GM23338 (cell line): ENCODE measurements around the gene RRAS.

Source experiments
- CREB1 ChIP-seq: fragments of 250-450 bp; sonication (Bioruptor Pico); IDR thresholded peaks from 2 replicates; pipeline ENCODE4 v1.5.0; 2020; ENCODE audit warnings: low read depth, mild to moderate bottlenecking, moderate library complexity
- CTCF ChIP-seq, 2 experiments: fragments of 200-600 bp in 1 of 2; sonication (generic) in 1 of 2; conservative IDR thresholded peaks; 2 replicates each; pipeline versions ENCODE4 v1.5.1 to v1.6.1; 2016 to 2017; ENCODE audit warnings: antibody characterized with exemption in 2 of 2, low read depth in 2 of 2, mild to moderate bottlenecking in 2 of 2, moderate library complexity in 1 of 2
- EZH2 ChIP-seq: fragments of 200-600 bp; sonication (generic); IDR thresholded peaks from one replicate; pipeline ENCODE4 v1.8.0; 2017; ENCODE audit warnings: antibody characterized with exemption, mild to moderate bottlenecking, low read depth; ENCODE audit not compliant: unreplicated experiment
- EZH2phosphoT487 ChIP-seq: fragments of 200-600 bp; sonication (generic); IDR thresholded peaks from one replicate; pipeline ENCODE4 v1.8.1; 2018; ENCODE audit warnings: antibody characterized with exemption; ENCODE audit not compliant: unreplicated experiment
- JUNB ChIP-seq: IDR thresholded peaks from one replicate; pipeline ENCODE4 v1.6.1; 2016; ENCODE audit warnings: antibody characterized with exemption; ENCODE audit not compliant: unreplicated experiment
- NANOG ChIP-seq: IDR thresholded peaks from 2 replicates; pipeline ENCODE4 v1.6.1; 2016; ENCODE audit warnings: antibody characterized with exemption, borderline replicate concordance
- POLR2AphosphoS5 ChIP-seq: IDR thresholded peaks from 2 replicates; pipeline ENCODE4 v1.6.1; 2016; ENCODE audit warnings: antibody characterized with exemption, low read depth
- REST ChIP-seq: IDR thresholded peaks from one replicate; pipeline ENCODE4 v1.6.1; 2018; ENCODE audit warnings: antibody characterized with exemption; ENCODE audit not compliant: unreplicated experiment
- ZNF114 ChIP-seq: fragments of 250-450 bp; sonication (Bioruptor Pico); IDR thresholded peaks from 2 replicates; pipeline ENCODE4 v1.5.0; 2020; ENCODE audit warnings: mild to moderate bottlenecking, moderate library complexity
- ZNF331 ChIP-seq: fragments of 250-450 bp; sonication (Bioruptor Pico); IDR thresholded peaks from 2 replicates; pipeline ENCODE4 v1.5.0; 2020; ENCODE audit warnings: low read depth, mild to moderate bottlenecking, moderate library complexity
- ZNF462 ChIP-seq: fragments of 250-450 bp; sonication (Bioruptor Pico); IDR thresholded peaks from 2 replicates; pipeline ENCODE4 v1.5.0; 2020; ENCODE audit warnings: mild to moderate bottlenecking, moderate library complexity

- TF ChIP-seq REST (no peak), CTCF (conservative IDR thresholded peaks at IDR 0.05; ENCODE audit: low read depth in 2 of 2) (no peak), POLR2AphosphoS5 (no peak), EZH2 (no peak), JUNB (no peak), CREB1 (CRISPR knock-in tag) (no peak), EZH2phosphoT487 (no peak), ZNF462 (CRISPR knock-in tag) (no peak), ZNF114 (CRISPR knock-in tag) (no peak), ZNF331 (no peak), NANOG (no peak)
These were observed 43.5 kb downstream of the RRAS start for GRCh38 chr19:49596407-49596806.
